Panc1 (cell line): ENCODE measurements around the gene CDH13. TPM values are rescaled to one million over a fixed set of nuclear protein-coding genes. Genes with fewer than 3 reads are reported as not detected.

Experiments used
- ATAC-seq: fragments of 200-7000 bp; cut with Tn5 transposase; 2 replicates; pipeline ENCODE4 v1.9.1; 2020; ENCODE audit warnings: mild to moderate bottlenecking, moderate library complexity
- BruUV-seq: library from RNA; stranded (reverse); fragments of 400-500 nt; replicated peaks from 2 replicates; lab custom pipeline; 2021; lab: Mats Ljungman, UMichigan
- CTCF ChIA-PET: fragments of 300-600 bp; sonication (Branson Sonifier 250); formaldehyde crosslinking; loops from one replicate; lab custom pipeline; 2022; ENCODE audit warnings: antibody characterized with exemption; lab: Charles Lee
- POLR2A ChIA-PET: fragments of 300-600 bp; sonication (Branson Sonifier 250); formaldehyde crosslinking; loops from one replicate; lab custom pipeline; 2022; ENCODE audit warnings: antibody characterized with exemption; lab: Charles Lee
- DNase-seq: peaks from one replicate; pipeline ENCODE4 v3.0.0-alpha.2; 2010; ENCODE audit warnings: low read depth, low spot score
- H3K27ac ChIP-seq: 2 replicates; pipeline ENCODE4 v1.5.1; 2011; ENCODE audit warnings: mild to moderate bottlenecking, low read length, inconsistent platforms
- H3K27me3 ChIP-seq: fragments of 200-500 bp; sonication (Bioruptor generic); 2 replicates; pipeline ENCODE4 v1.6.0; 2014; ENCODE audit warnings: low read length, inconsistent platforms; ENCODE audit not compliant: control insufficient read depth, insufficient read depth
- H3K36me3 ChIP-seq: fragments of 200-500 bp; sonication (Bioruptor generic); 2 replicates; pipeline ENCODE4 v1.5.1; 2014; ENCODE audit warnings: inconsistent platforms, mild to moderate bottlenecking, low read length, moderate library complexity; ENCODE audit not compliant: control insufficient read depth, insufficient read depth
- H3K4me1 ChIP-seq: 2 replicates; pipeline ENCODE4 v1.5.1; 2011; ENCODE audit warnings: inconsistent platforms, mild to moderate bottlenecking, low read length, moderate library complexity; ENCODE audit not compliant: control insufficient read depth, insufficient read depth
- H3K4me3 ChIP-seq, 2 experiments: 2 replicates each; pipeline ENCODE4 v1.5.1; 2011 to 2012; ENCODE audit warnings: low read depth in 2 of 2, low read length in 2 of 2, mild to moderate bottlenecking in 2 of 2, inconsistent platforms in 1 of 2, moderate library complexity in 1 of 2
- H3K9me3 ChIP-seq: fragments of 200-500 bp; sonication (Bioruptor generic); 2 replicates; pipeline ENCODE4 v1.5.1; 2014; ENCODE audit warnings: low read depth, mild to moderate bottlenecking, inconsistent platforms, low read length, moderate library complexity; ENCODE audit not compliant: control insufficient read depth, insufficient read depth
- CTCF ChIP-seq: fragments of 450-650 bp; IDR thresholded peaks from 2 replicates; pipeline ENCODE4 v1.5.1; 2017; ENCODE audit warnings: mild to moderate bottlenecking
- POLR2AphosphoS5 ChIP-seq: IDR thresholded peaks from 2 replicates; pipeline ENCODE4 v1.6.1; 2012; ENCODE audit warnings: mild to moderate bottlenecking, low read depth, low read length, moderate library complexity
- REST ChIP-seq, 2 experiments: IDR thresholded peaks; 2 replicates each; pipeline ENCODE4 v1.6.1; 2011 to 2012; ENCODE audit warnings: low read depth in 2 of 2, control low read depth in 1 of 2, low read length in 1 of 2, mild to moderate bottlenecking in 1 of 2, moderate library complexity in 1 of 2; ENCODE audit not compliant: insufficient read depth in 1 of 2
- SIN3A ChIP-seq: IDR thresholded peaks from 2 replicates; pipeline ENCODE4 v1.6.1; 2012; ENCODE audit warnings: low read depth, mild to moderate bottlenecking, low read length, moderate library complexity, borderline replicate concordance; ENCODE audit not compliant: insufficient read depth
- TCF7L2 ChIP-seq: IDR thresholded peaks from 2 replicates; pipeline ENCODE4 v1.6.1; 2011; ENCODE audit warnings: mild to moderate bottlenecking, low read depth, low read length, inconsistent platforms
- in situ Hi-C: cut with HindIII; loops from 2 replicates; pipeline ENCODE4 v1.10.0; 2016; ENCODE audit warnings: low sequenced_read_pairs, low pct_unique_long_range_greater_than_20kb
- intact Hi-C: fragments of 100-400 bp; cut with micrococcal nuclease; formaldehyde crosslinking; loops from one replicate; pipeline ENCODE4 v1.10.0; 2022; ENCODE audit not compliant: unreplicated experiment
- total RNA-seq: library from RNA; stranded (reverse); gene quantifications from one replicate; pipeline ENCODE4 v1.2.1, GENCODE V29; 2021; ENCODE audit not compliant: unreplicated experiment

Gene CDH13
- total RNA-seq, 1 experiment from 2014 or later, result not detected

GRCh38 chr16:82767198-82767597 lies 140.4 kb downstream of the CDH13 start:
- H3K27me3 ChIP-seq, result no peaks in the 10 kb centered on the region
- POLR2A ChIA-PET, result no interaction called here
- in situ Hi-C loops (no loop called here), intact Hi-C loops (no loop called here)
- BruUV-seq, result no TSS peak
- no peaks in the 10 kb centered on the region for H3K9me3 ChIP-seq
- CTCF ChIA-PET, result no interaction called here
- H3K27ac ChIP-seq, result no peak overlapping the region
- H3K4me1 ChIP-seq, result no peaks in the 10 kb centered on the region
- H3K4me3 ChIP-seq, result no peak overlapping the region
- ATAC-seq (no peak), DNase-seq (no peak)
- TF ChIP-seq SIN3A (no peak), CTCF (no peak), POLR2AphosphoS5 (no peak), REST (IDR thresholded peaks at IDR 0.05; ENCODE audit: insufficient read depth in 1 of 2, low read depth in 2 of 2, low read length in 1 of 2) (no peak), TCF7L2 (no peak)
- H3K36me3 ChIP-seq, result no peaks in the 10 kb centered on the region

GRCh38 chr16:82767808-82768207 lies 141.0 kb downstream of the CDH13 start:
- no peaks in the 10 kb centered on the region for H3K9me3 ChIP-seq
- in situ Hi-C loops, result no loop called here
- DNase-seq (no peak), ATAC-seq (no peak)
- no peak for TF ChIP-seq TCF7L2
- no peak for TF ChIP-seq CTCF
- TF ChIP-seq REST (IDR thresholded peaks at IDR 0.05; ENCODE audit: insufficient read depth in 1 of 2, low read depth in 2 of 2, low read length in 1 of 2), result no peak
- TF ChIP-seq SIN3A, result no peak
- TF ChIP-seq POLR2AphosphoS5, result no peak
- intact Hi-C loops, result no loop called here
- no peaks in the 10 kb centered on the region for H3K4me1 ChIP-seq
- ChIA-PET POLR2A (no interaction called here), CTCF (no interaction called here)
- no peak overlapping the region for H3K4me3 ChIP-seq
- BruUV-seq, result no TSS peak
- no peaks in the 10 kb centered on the region for H3K36me3 ChIP-seq
- no peaks in the 10 kb centered on the region for H3K27me3 ChIP-seq
- H3K27ac ChIP-seq, result no peak overlapping the region
